ENCODE measurements around the gene COL28A1. TPM values are rescaled to one million over a fixed set of nuclear protein-coding genes. Genes with fewer than 3 reads are reported as not detected.

COL28A1 gene
- total RNA-seq, 1 donor from 2014 or later = 0.60 TPM

GRCh38 chr7:7369134-7369533 lies 166.5 kb downstream of the COL28A1 start:
- H4K20me1 ChIP-seq (ENCODE audit: low read depth) = no peaks in the 10 kb centered on the region
- H3K4me3 ChIP-seq = no peak overlapping the region
- Mint-ChIP-seq H3K27ac (no peak overlapping the region), H3K9me3 (no peaks in the 10 kb centered on the region), H3K27me3 (ENCODE audit: insufficient read depth, low read depth) (peaks cover 2% of the 10 kb centered on the region), H3K36me3 (no peaks in the 10 kb centered on the region), H3K4me3 (no peak overlapping the region), H3K4me1 (no peaks in the 10 kb centered on the region)
- H3K9ac ChIP-seq = no peak overlapping the region
- no peaks in the 10 kb centered on the region for H3K79me2 ChIP-seq (ENCODE audit: low read depth)
- peaks cover 3% of the 10 kb centered on the region for H3K9me3 ChIP-seq (ENCODE audit: low read depth)
- H3K4me2 ChIP-seq = no peak overlapping the region
- TF ChIP-seq EZH2phosphoT487 (IDR thresholded peaks at IDR 0.05) (no peak), CTCF (IDR thresholded peaks at IDR 0.05) (no peak), EZH2 (IDR thresholded peaks at IDR 0.05) (no peak)
- DNase-seq (ENCODE audit: low spot score) = no peak
- no peak overlapping the region for H2AFZ ChIP-seq (replicated peaks)
- no peaks in the 10 kb centered on the region for H3K36me3 ChIP-seq
- no peaks in the 10 kb centered on the region for H3K4me1 ChIP-seq
- no peaks in the 10 kb centered on the region for H3K27me3 ChIP-seq
- no peak overlapping the region for H3K27ac ChIP-seq
- H3F3A ChIP-seq (ENCODE audit: low read depth) = no peaks in the 10 kb centered on the region

DNA sequence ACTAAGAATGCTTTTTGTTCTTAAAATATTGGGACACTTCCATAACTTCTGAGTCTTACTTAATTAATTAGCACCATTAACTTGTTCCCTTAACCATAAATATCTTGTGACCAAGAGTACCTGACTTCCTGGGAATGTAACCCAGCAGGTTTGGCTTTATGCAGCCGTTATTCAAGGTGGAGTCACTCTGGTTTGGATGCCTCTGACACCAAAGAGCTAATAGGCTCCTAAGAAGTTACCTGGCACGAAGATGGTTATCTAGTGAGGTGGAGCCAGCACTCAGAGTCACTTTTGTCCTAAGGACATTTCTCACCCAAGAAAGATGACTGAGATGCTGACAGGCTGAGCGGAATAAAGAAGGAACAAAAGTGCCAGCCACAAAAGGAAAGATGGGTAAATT lies 181.0 kb downstream of the COL28A1 start:
- H3K4me3 ChIP-seq = no peak overlapping the region
- H3K9me3 ChIP-seq (ENCODE audit: low read depth) = no peaks in the 10 kb centered on the region
- no peaks in the 10 kb centered on the region for H3K27me3 Mint-ChIP-seq (ENCODE audit: insufficient read depth, low read depth)
- no peaks in the 10 kb centered on the region for H3K9me3 Mint-ChIP-seq
- H3K4me2 ChIP-seq = no peak overlapping the region
- TF ChIP-seq EZH2 (IDR thresholded peaks at IDR 0.05) (no peak), CTCF (IDR thresholded peaks at IDR 0.05) (no peak), EZH2phosphoT487 (IDR thresholded peaks at IDR 0.05) (no peak)
- no peaks in the 10 kb centered on the region for H3K27me3 ChIP-seq
- H3K4me1 Mint-ChIP-seq = peaks cover 8% of the 10 kb centered on the region
- no peaks in the 10 kb centered on the region for H3F3A ChIP-seq (ENCODE audit: low read depth)
- no peak overlapping the region for H2AFZ ChIP-seq (replicated peaks)
- no peaks in the 10 kb centered on the region for H3K36me3 ChIP-seq
- H3K4me3 Mint-ChIP-seq = no peak overlapping the region
- H3K79me2 ChIP-seq (ENCODE audit: low read depth) = no peaks in the 10 kb centered on the region
- H3K36me3 Mint-ChIP-seq = no peaks in the 10 kb centered on the region
- H4K20me1 ChIP-seq (ENCODE audit: low read depth) = no peaks in the 10 kb centered on the region
- no peak for DNase-seq (ENCODE audit: low spot score)
- H3K4me1 ChIP-seq = no peaks in the 10 kb centered on the region
- no peak overlapping the region for H3K27ac ChIP-seq
- H3K27ac Mint-ChIP-seq = no peak overlapping the region
- no peak overlapping the region for H3K9ac ChIP-seq

DNA sequence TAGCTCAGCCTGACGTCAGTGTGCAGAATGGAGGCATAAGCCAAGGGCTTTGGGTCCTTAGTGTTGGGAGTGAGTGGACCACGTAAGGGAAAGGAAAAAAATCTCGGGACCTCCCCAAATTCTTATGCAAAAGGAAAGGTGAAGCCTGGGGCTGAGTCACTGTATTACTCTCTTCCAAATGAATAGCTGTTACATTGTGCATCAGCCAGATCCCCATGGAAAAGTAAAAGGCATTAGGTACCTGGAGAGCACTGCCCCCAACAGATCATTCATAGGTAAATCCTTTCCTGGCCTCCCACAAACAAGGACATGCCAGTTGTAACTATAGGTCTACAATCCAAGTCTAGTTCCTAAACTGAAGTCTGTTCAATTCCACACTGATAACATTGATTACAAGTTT lies 182.8 kb downstream of the COL28A1 start:
- Histone ChIP-seq H3K36me3 (no peaks in the 10 kb centered on the region), H3K4me3 (no peak overlapping the region), H3K9me3 (ENCODE audit: low read depth) (no peaks in the 10 kb centered on the region), H3K4me2 (no peak overlapping the region), H3K79me2 (ENCODE audit: low read depth) (no peaks in the 10 kb centered on the region), H3F3A (ENCODE audit: low read depth) (no peaks in the 10 kb centered on the region), H3K27me3 (no peaks in the 10 kb centered on the region), H3K27ac (no peak overlapping the region), H3K4me1 (no peaks in the 10 kb centered on the region), H4K20me1 (ENCODE audit: low read depth) (no peaks in the 10 kb centered on the region), H2AFZ (replicated peaks) (peak overlapping the region; percentile 28), H3K9ac (no peak overlapping the region)
- no peak overlapping the region for H3K27ac Mint-ChIP-seq
- peaks cover 8% of the 10 kb centered on the region for H3K4me1 Mint-ChIP-seq
- TF ChIP-seq EZH2 (IDR thresholded peaks at IDR 0.05) (no peak), EZH2phosphoT487 (IDR thresholded peaks at IDR 0.05) (no peak), CTCF (IDR thresholded peaks at IDR 0.05) (peak; percentile 6)
- DNase-seq (ENCODE audit: low spot score) = no peak
- no peaks in the 10 kb centered on the region for H3K36me3 Mint-ChIP-seq
- no peaks in the 10 kb centered on the region for H3K9me3 Mint-ChIP-seq
- no peak overlapping the region for H3K4me3 Mint-ChIP-seq
- no peaks in the 10 kb centered on the region for H3K27me3 Mint-ChIP-seq (ENCODE audit: insufficient read depth, low read depth)

Data from neural progenitor cell (in vitro differentiated cells).